H1 (cell line): ENCODE measurements around the gene DLG1. TPM values are rescaled to one million over a fixed set of nuclear protein-coding genes. Genes with fewer than 3 reads are reported as not detected.

Experiments used
- CEBPB ChIP-seq: IDR thresholded peaks from 2 replicates; pipeline ENCODE4 v1.6.1; 2012; ENCODE audit warnings: low read depth, low read length
- CTCF ChIP-seq, 3 experiments: IDR thresholded peaks; 1 replicate in 2 of 3; 2 replicates in 1 of 3; pipeline versions ENCODE4 v1.5.1 to v1.6.1; 2011; ENCODE audit warnings: low read length in 3 of 3, mild to moderate bottlenecking in 3 of 3, inconsistent platforms in 2 of 3, low read depth in 1 of 3, moderate library complexity in 1 of 3; ENCODE audit not compliant: insufficient read depth in 1 of 3; ENCODE audit errors: control extremely low read depth in 1 of 3
- EZH2 ChIP-seq: fragments of 200-600 bp; sonication (generic); IDR thresholded peaks from 2 replicates; pipeline ENCODE4 v1.7.1; 2012; ENCODE audit warnings: low read depth, mild to moderate bottlenecking, moderate library complexity, low read length, inconsistent platforms; ENCODE audit not compliant: severe bottlenecking
- GTF2F1 ChIP-seq: IDR thresholded peaks from 2 replicates; pipeline ENCODE4 v1.6.1; 2012; ENCODE audit warnings: low read depth, low read length, improper control_type of control experiment, borderline replicate concordance
- NANOG ChIP-seq: IDR thresholded peaks from 2 replicates; pipeline ENCODE4 v1.6.1; 2011; ENCODE audit warnings: low read length, low read depth, mild to moderate bottlenecking, inconsistent platforms; ENCODE audit not compliant: insufficient read depth, poor library complexity, severe bottlenecking
- NRF1 ChIP-seq: IDR thresholded peaks from 2 replicates; pipeline ENCODE4 v1.6.1; 2011; ENCODE audit warnings: mild to moderate bottlenecking, low read depth, low read length, improper control_type of control experiment
- POLR2AphosphoS5 ChIP-seq: IDR thresholded peaks from 2 replicates; pipeline ENCODE4 v1.6.1; 2011; ENCODE audit warnings: low read depth, low read length
- SIN3A ChIP-seq, 2 experiments: IDR thresholded peaks in 1 of 2; conservative IDR thresholded peaks in 1 of 2; 2 replicates each; pipeline ENCODE4 v1.6.1; 2011 to 2012; ENCODE audit warnings: low read length in 2 of 2, improper control_type of control experiment in 1 of 2, low read depth in 1 of 2, mild to moderate bottlenecking in 1 of 2
- SIX5 ChIP-seq: IDR thresholded peaks from 2 replicates; pipeline ENCODE4 v1.6.1; 2011; ENCODE audit warnings: mild to moderate bottlenecking, low read depth, low read length
- TAF7 ChIP-seq: optimal IDR thresholded peaks from 2 replicates; pipeline ENCODE3; 2011; ENCODE audit warnings: low read depth, mild to moderate bottlenecking, inconsistent platforms, low read length, moderate library complexity, borderline replicate concordance
- YY1 ChIP-seq: IDR thresholded peaks from 2 replicates; pipeline ENCODE4 v1.6.1; 2011; ENCODE audit warnings: low read depth, mild to moderate bottlenecking, low read length
- polyA plus RNA-seq, 7 experiments: library from polyadenylated mRNA; depleted of rRNA in 3 of 7; stranded (reverse) in 5 of 7; unstranded in 2 of 7; fragments of >200 nt in 5 of 7; fragments of 200-250 nt in 2 of 7; gene quantifications; 1 replicate in 5 of 7; 2 replicates in 1 of 7; 4 replicates in 1 of 7; pipeline versions ENCODE4 v1.2.1 to v1.2.3, GENCODE V29; 2011 to 2013; ENCODE audit warnings: missing spikeins in 2 of 7, mixed read lengths in 2 of 7
- total RNA-seq: library from RNA; stranded (reverse); fragmentation: NEBNext Ultra II Directional; extraction: Animal tissue kit (Norgen Biotek cat#: 25700); gene quantifications from 2 replicates; pipeline ENCODE4 v1.2.1, GENCODE V29; 2021

Gene DLG1
- total and polyA plus RNA-seq, 2 of the 8 experiments (the other 6 are each of a cell fraction or from before 2014, with no cell fraction given) = 13.4 to 78.8 TPM

DNA sequence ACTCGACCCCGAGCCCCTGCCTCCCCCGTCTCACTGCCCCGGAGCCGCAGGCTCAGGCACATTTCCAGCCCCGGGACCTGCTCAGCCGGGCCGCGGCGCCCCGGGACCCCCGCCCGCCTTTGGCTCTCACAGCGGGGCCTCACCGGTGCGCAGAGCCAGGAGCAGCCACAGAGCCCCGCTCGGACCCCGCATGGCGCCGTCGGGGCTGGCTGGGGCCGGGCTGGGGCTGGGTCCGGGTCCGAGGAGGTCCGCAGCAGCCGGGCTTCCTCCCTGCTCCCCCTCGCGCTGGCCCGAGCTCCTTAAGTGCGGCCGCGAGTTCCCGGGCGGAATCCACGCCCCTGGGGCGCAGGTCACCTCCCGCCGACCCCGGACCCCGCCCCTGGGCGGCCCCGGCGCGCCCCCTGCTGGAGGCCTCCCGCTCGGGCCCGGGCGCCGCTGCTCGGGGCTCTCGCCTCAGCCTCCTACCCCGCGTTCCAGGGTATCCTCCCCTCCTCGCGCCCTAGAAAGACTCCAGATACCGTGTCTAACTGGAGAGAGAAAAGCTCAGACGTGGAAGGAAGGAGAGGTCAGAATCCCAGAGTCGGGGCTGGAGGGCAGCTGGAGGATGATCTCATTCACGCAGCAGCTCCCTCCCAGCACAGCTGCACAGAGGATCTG is 268.8 kb downstream of the DLG1 start, which contains the start of gene MELTF (continued):
- TF ChIP-seq CTCF (IDR thresholded peaks at IDR 0.05; ENCODE audit: control extremely low read depth in 1 of 3, insufficient read depth in 1 of 3, low read depth in 1 of 3, low read length in 3 of 3) (peak in 2 of 3 experiments; percentile 74 to 80; a peak in 3 of 4 replicates), CEBPB (no peak), SIN3A (conservative IDR thresholded peaks at IDR 0.05 in 1 of 2, IDR thresholded peaks at IDR 0.05 in 1 of 2; ENCODE audit: low read depth in 1 of 2, low read length in 2 of 2) (no peak), YY1 (no peak), TAF7 (peak; percentile 15), NRF1 (no peak), GTF2F1 (no peak), EZH2 (no peak), NANOG (no peak), SIX5 (no peak), POLR2AphosphoS5 (no peak)
